ENCODE results near the gene FAT1. TPM values are rescaled to one million over a fixed set of nuclear protein-coding genes. Genes with fewer than 3 reads are reported as not detected.

The FAT1 gene
- total and polyA plus RNA-seq, 7 donors: 12.6 to 146 (median 93.1) TPM

- DNase-seq: no peak
- intact Hi-C loops (cut with DNase I): no loop called here
- H3K27ac ChIP-seq: no peak overlapping the region
- no peaks in the 10 kb centered on the region for H3K36me3 ChIP-seq
- TF ChIP-seq POLR2A (IDR thresholded peaks at IDR 0.05) (no peak), CTCF (IDR thresholded peaks at IDR 0.05) (no peak), EP300 (IDR thresholded peaks at IDR 0.05) (no peak), POLR2AphosphoS5 (IDR thresholded peaks at IDR 0.05) (no peak)
- H3K4me3 ChIP-seq: no peak overlapping the region
- H3K27me3 ChIP-seq: no peaks in the 10 kb centered on the region
- H3K4me1 ChIP-seq: no peaks in the 10 kb centered on the region
- WGBS, 2 donors: 93 to 94% methylated on average over 2 of the region's 2 CpGs
- peaks cover 0 to 5% (median 2%) of the 10 kb centered on the region in 4 donors for H3K9me3 ChIP-seq
Observed at GRCh38 chr4:186543206-186543605, 180.4 kb downstream of the FAT1 start.

- Histone ChIP-seq H3K36me3 (no peaks in the 10 kb centered on the region), H3K27me3 (no peaks in the 10 kb centered on the region), H3K4me3 (no peak overlapping the region), H3K4me1 (no peaks in the 10 kb centered on the region), H3K27ac (no peak overlapping the region), H3K9me3 (peaks cover 0 to 5% (median 2%) of the 10 kb centered on the region in 4 donors)
- TF ChIP-seq EP300 (IDR thresholded peaks at IDR 0.05): no peak
- intact Hi-C loops (cut with DNase I): no loop called here
- 92 to 95% methylated on average over 4 of the region's 4 CpGs for WGBS, 2 donors
- DNase-seq: no peak
Observed at GRCh38 chr4:186541801-186542200, 181.9 kb downstream of the FAT1 start.

GRCh38 chr4:186537843-186538521, 185.7 kb downstream of the FAT1 start:
- Histone ChIP-seq H3K9me3 (peaks cover 0 to 5% (median 2%) of the 10 kb centered on the region in 4 donors), H3K4me3 (no peak overlapping the region), H3K36me3 (no peaks in the 10 kb centered on the region), H3K27ac (no peak overlapping the region), H3K27me3 (no peaks in the 10 kb centered on the region), H3K4me1 (no peaks in the 10 kb centered on the region)
- no peak for DNase-seq
- 67 to 79% methylated on average over 19 of the region's 19 CpGs for WGBS, 2 donors
- intact Hi-C loops (cut with DNase I): no loop called here
- TF ChIP-seq CTCF (IDR thresholded peaks at IDR 0.05) (no peak), POLR2A (IDR thresholded peaks at IDR 0.05) (no peak), EP300 (IDR thresholded peaks at IDR 0.05) (no peak), POLR2AphosphoS5 (IDR thresholded peaks at IDR 0.05) (no peak)

Other genes with a start within 250 kb of the FAT1 start
- gene MTNR1A, start 168.3 kb downstream of the FAT1 start, total RNA-seq: not detected
- gene MTNR1A, start 168.3 kb downstream of the FAT1 start, polyA plus RNA-seq: 1 to 10 TPM in 2 of 3 donors, not detected in 1; 1.6 to 3.1 TPM

Data from sigmoid colon (tissue), 7 donors.